GM19351 (cell line): Measurements from ENCODE around the gene RASD1.

ENCODE experiments used
- ATAC-seq: cut with Tn5 transposase; IDR thresholded peaks from one replicate; pipeline ENCODE4 v1.9.1; 2021; ENCODE audit warnings: mild to moderate bottlenecking, moderate library complexity; ENCODE audit not compliant: unreplicated experiment

Gene RASD1

DNA sequence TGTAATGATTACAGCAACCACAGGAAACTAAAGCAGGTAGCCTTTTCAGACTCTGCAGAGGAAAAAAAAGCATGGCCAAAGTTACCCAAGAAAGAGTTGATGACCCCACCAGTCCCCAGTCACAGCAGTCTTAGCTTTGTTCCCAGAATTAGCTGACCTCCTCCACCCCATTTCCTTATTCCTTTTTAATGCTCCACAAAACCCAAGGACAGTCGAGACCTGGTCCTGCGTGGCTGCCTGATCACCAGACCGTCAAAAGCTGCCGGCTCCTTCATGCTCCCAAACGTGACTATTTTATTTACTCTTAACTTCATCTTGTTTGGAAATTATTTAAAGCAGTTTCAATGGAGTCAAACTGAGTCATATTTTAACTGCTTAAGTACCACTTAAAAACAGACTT is 48.1 kb downstream of the RASD1 start:
- no peak for ATAC-seq

DNA sequence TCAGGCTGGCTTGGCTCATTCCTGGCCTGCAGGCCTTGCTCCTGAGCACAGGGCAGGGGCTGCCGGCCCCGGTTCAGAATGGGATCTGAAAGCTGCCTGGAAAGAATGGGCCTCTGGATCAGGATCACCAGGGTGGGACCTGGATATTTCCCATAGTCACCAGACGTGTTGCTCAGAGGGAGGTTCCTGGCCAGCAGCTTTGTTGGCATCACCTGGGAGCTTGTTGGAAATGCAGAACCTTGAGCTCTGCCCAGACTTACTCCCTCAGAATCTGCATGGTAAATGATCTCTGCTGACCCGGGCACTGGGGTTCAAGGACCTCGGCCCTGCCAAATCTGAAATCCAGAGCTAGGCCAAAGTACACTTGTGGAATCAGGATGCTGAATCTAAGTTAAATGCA is 48.9 kb downstream of the RASD1 start:
- ATAC-seq, result no peak

DNA sequence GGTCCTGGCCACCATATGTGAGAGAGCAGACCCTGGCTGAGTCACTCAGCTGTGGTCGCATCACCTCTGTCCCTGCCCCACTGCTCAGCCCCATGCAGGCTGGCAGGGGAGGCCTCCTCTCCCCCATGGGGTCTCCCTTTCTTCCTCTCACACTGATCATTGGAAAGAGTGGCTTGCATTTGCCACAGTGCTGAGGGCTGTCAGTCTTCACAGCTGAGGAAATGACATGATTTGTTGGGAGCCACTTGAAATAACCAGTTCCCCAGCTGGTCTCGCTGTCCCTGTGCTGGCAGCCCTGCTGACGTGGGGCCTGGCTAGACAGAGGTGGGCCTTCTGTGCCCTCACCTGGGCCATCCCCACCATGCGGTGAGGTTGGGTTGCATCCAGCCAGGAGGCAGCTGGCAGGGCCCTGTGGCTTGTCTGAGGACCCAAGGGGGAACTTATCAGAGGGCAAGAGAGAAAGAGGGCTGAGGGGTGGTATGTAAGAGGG is 49.5 kb downstream of the RASD1 start:
- no peak for ATAC-seq

DNA sequence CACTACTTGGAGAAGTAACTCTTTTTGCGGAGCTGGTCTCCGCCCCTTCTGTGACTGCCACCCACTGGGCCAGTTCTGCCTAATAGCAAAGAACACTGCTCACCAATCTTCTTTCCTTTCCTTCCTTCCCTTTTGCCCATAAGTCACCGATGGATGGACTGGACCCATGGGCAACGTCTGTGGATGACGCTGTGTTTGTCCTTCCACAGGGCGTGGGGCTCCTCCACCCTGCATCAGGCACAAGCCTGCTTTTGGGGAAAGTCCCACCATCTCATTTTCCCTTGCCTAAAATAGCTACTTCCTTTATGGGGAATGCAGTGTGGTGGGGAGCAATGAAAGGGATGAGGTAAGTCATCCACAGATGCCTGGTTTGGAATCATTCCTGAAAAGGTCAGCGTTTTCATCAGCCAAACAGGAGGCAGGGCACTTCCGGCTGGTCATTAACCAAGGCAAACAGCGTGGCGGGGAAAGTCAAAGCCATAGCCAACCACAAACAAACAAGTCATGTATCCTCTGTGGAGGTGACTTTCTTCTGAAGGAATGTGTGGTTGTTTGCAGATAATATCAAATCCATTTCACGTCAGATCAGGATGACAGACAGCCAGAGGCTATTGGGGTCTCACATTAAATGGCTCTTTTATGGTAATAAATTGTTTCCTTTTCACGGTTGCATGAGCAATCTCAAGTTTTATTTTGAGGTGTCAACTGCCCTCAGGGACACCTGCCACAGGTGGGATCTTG is 50.1 kb downstream of the RASD1 start:
- ATAC-seq, result no peak

DNA sequence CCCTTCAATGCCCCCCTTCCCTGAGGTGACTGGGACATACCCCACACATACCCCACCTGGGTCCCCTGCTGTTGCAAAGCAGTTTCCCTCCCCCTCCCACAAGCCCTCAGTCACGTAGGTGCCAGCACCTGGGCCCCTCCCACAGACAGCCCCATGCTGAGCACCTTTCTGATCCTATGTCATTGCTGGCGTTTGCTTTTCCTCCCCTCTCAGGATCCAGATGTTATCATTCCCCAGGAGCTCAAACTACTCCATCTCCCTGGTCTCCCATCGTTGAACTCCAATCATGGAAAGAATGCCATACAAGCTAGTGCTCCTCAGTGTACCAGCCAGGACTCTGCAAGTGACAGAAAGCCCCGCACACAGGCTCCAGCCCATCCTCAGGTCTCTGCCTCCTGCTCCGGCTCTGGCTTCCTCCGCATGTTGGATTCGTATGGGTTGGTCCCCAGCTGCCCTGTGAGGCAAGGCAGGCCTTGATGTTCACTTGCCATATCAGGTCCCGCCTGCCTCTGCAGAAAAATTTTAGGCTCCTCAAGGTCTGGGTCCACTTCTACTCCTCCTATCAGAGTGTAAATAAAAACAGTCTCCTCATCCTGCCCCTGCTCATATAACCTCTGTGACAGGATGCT is 50.8 kb downstream of the RASD1 start:
- no peak for ATAC-seq
